HCT116 (cell line): ENCODE results near the gene ORMDL2. TPM values are rescaled to one million over a fixed set of nuclear protein-coding genes. Genes with fewer than 3 reads are reported as not detected.

Source experiments
- total RNA-seq: library from RNA; stranded (reverse); gene quantifications from one replicate; pipeline ENCODE4 v1.2.1, GENCODE V29; 2021; ENCODE audit not compliant: unreplicated experiment

ORMDL2 gene
- total RNA-seq, 1 experiment from 2014 or later: 25.5 TPM

Other genes with a start within 250 kb of the ORMDL2 start
- not detected for gene OR2AP1, start 245.6 kb upstream of the ORMDL2 start, total RNA-seq
- not detected for gene OR10P1, start 181.1 kb upstream of the ORMDL2 start, total RNA-seq
- gene ITGA7, start 110.1 kb upstream of the ORMDL2 start, total RNA-seq: 17.8 TPM
- 85.5 TPM for gene BLOC1S1, start 102.0 kb upstream of the ORMDL2 start, total RNA-seq
- 6.2 TPM for gene RDH5, start 97.6 kb upstream of the ORMDL2 start, total RNA-seq
- gene CD63, start 89.0 kb upstream of the ORMDL2 start, total RNA-seq: 355 TPM
- gene GDF11, start 74.9 kb upstream of the ORMDL2 start, total RNA-seq: 5.3 TPM
- 82.4 TPM for gene SARNP, start 317 bp upstream of the ORMDL2 start, total RNA-seq
- 39.2 TPM for gene DNAJC14, start 11.5 kb downstream of the ORMDL2 start, total RNA-seq
- 2.3 TPM for gene MMP19, start 24.9 kb downstream of the ORMDL2 start, total RNA-seq
- gene PYM1, start 109.9 kb downstream of the ORMDL2 start, total RNA-seq: 24.8 TPM
- gene DGKA, start 113.1 kb downstream of the ORMDL2 start, total RNA-seq: 58.3 TPM
- gene PMEL, start 148.0 kb downstream of the ORMDL2 start, total RNA-seq: 5.8 TPM
- gene CDK2, start 148.8 kb downstream of the ORMDL2 start, total RNA-seq: 90.9 TPM
- gene RAB5B, start 156.0 kb downstream of the ORMDL2 start, total RNA-seq: 44.5 TPM
- gene SUOX, start 179.2 kb downstream of the ORMDL2 start, total RNA-seq: 18.0 TPM
- gene IKZF4, start 203.0 kb downstream of the ORMDL2 start, total RNA-seq: 8.5 TPM
- gene RPS26, start 223.9 kb downstream of the ORMDL2 start, total RNA-seq: 70.2 TPM